GM11168 (cell line): ENCODE data around the gene KCNE1.
"Not testable (repeated sequence)": the region's sequence is repeated elsewhere in the genome, so short reads cannot be mapped to it uniquely, and the experiment has no call there.

ENCODE experiments used
- in situ Hi-C: fragments of 300-500 bp; cut with MboI; formaldehyde crosslinking; loops from one replicate; pipeline ENCODE4 v1.12.0; 2022; ENCODE audit warnings: low sequenced_read_pairs; ENCODE audit not compliant: unreplicated experiment

KCNE1 gene

DNA sequence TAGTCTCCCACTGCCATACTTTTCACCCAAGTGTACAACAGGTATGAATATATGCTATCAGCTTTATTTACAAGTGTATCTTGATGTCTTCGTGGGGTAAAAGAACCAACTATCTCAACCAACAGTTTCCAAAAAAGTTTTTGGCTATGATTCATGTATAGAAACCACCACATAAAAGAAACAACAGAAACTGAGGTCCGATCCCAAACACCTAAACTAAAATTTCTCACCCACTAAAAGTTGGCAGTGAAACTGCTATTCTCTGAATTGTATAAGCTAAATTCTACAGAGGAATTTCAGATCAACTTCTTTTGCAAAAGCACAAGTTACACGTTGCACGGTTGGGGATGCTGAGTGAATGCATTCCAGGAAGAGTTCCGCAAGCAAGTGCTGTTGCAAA is 5.0 kb upstream of the KCNE1 start:
- in situ Hi-C loops: no loop called here

DNA sequence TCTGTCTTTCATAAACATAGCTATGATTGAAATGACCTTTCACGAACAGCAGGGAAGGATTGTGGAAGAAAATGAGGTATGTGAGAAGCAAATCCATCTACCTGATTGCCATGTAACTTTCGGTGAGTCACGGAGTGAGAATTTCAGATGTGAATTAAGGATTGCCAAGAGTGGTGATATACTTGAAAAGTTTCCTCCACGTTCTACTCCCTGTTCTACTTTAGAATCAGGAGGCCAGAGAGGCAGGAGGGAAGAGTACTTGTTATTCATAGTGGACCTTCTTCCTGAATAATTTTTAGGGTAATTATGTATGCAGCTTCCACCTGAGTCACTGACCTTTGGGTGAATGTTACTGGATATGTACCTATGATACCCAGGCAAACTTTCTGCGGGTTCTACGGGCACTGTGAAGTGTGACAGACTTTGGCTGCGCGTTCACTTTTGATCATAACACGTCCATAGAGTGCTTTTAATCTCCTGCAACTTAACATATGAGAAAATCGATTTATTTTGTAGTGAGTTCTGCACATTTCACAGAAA is 2.6 kb upstream of the KCNE1 start:
- in situ Hi-C loops: no loop called here

DNA sequence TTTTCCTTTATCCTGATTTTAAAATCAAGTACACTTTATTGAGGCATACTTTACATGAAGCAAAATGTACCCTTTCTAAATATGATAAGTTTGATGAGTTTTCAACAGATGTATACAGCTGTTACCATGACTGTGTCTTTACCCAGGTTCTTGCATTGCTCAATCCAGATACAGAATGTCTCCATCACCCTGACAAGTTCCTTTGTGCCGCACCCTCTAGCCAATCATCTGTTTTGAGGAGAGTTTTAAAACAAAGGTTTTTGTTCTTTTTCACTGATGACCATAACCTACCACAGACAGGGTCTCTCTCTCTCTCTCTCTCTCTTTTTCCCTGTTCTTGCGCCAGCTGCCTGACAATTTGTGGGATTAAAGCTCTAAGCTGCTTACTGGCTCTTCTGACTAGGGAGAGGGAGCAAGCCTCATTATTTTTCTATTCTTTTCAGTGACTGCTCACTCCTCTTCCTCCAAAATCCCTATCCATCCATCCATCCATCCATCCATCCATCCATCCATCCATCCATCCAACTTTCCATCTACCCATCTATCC is 1.2 kb upstream of the KCNE1 start:
- in situ Hi-C loops: no loop called here

DNA sequence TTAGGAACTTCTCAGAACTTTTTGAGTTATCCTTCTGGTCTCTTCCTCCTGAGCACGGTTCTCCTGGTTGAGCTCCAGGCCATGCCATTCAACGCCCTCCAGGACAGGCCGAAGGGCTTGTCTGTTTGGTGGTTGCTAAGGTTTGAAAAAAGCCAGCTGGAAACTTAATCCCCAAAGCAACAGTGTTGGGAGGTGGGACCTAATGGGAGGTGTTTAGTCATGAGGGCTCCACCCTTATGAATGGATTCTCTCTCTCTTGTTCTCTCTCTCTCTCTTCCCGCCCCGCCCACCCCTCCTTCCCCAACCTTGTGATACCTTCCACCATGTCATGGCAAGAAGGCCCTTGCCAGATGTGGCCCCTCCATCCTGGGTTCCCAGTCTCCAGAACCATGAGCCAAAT is 829 bp downstream of the KCNE1 start:
- in situ Hi-C loops: no loop called here

DNA sequence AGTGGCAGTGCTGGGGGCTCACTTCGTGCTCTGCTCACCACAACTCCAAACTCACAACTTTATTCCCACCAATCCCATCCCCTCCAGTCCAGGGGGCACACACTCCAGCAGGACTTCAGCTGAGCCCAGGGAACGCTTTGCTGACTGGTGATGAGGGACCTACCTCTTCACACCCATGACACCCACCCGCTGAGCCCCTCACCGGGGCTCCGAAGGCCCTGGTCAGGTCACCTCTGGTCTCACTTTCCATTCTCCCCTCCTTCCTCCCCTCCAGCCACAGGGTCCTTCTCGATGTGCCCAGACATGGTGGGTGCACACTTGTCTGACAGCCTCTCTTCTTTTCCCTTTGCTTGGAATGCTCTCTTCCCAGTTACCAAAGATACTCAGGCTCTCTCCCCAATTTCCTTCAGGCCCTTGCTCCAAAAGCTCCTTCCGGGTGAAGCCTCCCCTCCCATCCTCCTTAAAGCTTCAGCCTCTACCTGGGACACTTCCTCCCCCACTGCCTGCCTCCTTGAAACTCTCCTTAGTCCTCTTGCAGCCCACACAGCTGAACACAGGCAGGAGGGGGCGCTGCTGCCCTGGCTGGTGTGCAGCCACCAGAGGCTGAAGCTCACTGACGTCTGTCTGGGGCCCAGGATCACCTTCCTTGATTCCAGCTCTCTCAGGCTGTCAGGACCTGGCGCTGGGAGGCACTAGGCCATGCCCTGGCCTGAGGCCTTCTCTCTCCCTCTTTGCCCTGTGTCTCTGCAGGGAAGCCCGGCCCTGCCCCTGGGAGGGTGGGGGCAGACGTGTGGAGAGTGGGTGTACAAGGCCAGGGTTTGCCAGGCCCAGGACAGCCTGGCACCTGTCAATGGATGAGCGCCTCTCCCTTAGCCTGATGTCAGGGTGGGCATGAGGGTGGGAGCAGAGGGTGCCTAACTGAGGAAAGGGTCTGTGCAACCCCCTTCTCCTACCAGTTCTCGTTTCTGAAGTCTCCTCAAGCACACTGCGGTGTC is 1.6 kb downstream of the KCNE1 start:
- in situ Hi-C loops: no loop called here

DNA sequence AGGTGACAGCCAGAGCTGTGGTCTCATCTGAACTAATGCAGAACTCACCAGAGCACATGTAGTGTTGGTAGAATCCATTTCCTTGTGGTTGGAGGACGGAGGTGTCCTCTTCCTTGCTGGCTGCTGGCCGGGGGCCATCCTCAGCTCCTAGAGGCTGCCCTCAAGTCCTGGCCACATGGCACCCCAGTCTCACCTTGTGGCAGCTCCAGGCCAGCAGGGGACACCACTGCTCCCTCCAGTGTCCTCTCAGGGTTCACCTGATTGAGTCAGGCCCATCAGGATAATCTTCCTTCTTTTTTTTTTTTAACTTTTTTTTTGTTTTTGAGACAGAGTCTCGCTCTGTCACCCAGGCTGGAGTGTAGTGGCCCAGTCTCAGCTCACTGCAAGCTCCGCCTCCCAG is 2.9 kb downstream of the KCNE1 start:
- in situ Hi-C loops: no loop called here

DNA sequence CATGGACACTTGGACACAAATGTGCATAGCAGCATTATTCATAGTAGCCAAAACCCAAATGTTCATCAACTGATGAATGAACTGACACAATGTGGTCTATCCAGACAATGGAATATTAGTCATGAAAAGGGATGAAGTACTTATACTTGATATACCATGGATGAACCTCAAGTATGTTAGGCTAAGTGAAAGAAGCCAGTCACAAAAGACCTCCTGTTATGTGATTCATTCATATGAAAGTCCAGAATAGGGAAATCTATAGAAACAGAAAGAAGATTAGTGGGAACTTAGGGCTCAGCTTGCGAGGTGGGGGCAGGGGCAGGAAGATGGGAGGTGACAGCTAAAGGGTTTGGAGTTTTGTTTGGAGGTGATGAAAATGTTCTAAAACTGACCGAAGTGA is 7.4 kb downstream of the KCNE1 start:
- in situ Hi-C loops: no loop called here

DNA sequence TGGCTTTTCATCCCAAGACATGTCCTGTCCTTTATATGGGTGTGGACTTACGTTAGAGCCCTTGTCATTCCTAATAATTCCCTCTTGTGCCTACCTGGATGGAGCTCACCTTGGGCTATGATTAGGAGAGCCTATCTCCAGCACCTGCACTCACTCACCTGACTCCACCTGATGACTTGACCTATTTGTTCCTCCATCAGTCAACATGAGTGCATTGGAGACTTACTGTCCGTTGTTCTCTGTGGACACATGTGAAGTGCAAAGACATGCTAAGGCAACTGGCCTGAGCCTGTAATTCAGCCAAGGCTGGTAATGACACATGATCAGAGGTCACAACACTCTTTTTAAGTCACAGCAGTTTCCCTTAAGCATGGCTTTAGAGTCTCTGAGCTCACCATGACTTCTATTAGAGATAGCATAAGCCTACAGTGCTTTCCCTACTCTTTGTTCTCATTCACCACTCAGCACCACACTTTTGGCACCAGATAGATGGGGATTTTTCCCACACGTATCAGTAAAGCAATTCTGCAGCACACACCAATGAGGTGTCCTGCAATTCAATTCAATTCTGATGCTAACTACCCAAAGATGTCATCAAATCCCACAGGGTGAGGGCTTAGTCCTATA is 9.4 kb downstream of the KCNE1 start:
- in situ Hi-C loops: no loop called here

DNA sequence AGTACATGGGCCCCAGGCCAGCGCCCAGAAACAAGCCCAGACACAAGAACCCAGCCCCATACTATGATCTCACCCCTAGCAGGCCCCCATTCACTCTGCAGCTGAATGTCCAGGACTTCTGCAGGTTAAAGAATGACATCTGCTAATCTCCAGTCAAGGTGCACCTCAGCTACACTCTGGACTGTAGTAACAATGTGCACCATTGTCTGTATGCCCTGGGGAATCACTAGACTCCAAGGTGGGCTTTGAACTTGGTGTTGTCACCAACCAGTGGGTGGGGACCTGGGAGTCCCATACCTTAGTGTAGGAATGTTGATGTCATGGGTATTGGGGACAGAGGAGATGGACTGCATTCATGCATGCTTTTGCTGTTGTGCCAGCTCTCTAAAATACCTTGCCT is 10.3 kb downstream of the KCNE1 start:
- in situ Hi-C loops: no loop called here

DNA sequence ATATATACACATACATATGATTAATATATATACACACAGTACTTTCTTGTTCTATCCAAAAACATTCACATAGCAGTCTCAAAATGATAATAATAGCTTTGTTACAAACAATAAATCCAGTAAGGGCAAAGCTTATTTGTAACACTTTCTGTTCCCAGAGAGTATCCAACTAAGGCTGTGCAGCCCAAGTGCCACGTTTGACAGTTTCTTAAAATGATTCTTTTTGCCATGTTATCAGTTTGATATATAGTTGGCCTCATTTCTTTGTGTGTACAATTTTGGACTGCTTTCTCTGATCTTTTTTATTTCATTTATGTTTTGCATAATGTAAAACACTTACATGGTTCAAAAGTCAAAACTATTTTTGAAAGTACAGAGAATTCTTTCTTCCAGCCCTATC is 11.8 kb downstream of the KCNE1 start:
- in situ Hi-C loops: no loop called here

DNA sequence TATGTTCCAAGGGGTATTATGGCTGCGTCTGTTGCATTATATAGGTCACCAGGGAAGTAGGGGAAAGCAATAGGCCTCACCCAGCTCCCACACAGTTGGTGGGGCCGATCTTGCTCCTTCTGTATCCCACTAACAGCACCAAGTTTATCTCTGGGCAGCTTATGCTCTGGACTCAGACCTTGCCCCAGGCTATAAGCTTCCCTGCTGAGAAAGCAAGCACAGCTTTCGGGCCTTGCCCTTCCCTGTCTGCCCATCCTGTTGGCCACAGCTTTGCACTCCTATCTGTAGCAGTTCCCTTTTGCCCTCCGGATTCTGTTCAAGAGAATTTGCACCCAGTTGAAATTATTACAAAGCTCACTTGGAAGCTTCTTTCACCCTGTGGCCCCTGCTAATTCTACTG is 12.9 kb downstream of the KCNE1 start:
- in situ Hi-C loops: no loop called here

DNA sequence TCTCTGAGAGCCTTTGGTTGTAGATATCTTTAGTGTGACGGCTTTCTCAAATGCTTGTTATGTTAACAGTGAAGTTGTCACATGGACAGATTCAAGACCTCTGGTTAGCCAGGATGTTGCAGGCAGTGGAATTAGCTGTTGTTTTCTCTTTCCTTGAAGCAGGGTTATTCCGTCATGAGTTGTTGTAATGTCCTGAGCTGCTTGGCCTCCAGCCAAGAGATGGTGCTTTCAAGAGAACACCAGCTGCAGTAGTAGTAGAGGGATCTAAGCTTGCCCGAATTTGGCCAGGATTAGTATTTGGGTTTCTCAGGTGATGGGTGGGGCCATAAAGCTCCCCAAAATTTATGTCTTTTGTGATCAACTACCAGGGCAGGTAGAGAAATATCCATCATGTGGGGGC is 13.4 kb downstream of the KCNE1 start:
- in situ Hi-C loops: no loop called here

DNA sequence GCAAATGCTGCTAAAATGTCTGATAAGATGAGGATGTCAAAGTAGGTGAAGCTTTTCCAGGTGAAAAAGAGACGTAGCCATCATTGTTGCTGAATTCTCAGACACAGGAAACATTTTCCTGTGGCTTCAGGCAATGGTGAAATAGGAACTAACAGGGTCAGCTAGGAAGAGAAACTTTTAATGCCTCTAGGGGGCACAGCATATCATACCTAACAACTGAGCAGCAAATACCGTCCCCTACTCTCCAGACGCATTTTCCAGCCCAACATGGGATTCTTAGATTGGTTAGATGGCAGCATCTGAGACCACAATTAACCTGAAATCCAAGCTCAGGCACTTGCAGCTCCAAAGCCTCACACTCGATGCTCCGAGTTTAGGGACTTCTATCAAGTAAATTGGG is 28.2 kb downstream of the KCNE1 start:
- in situ Hi-C loops: not testable (repeated sequence)

DNA sequence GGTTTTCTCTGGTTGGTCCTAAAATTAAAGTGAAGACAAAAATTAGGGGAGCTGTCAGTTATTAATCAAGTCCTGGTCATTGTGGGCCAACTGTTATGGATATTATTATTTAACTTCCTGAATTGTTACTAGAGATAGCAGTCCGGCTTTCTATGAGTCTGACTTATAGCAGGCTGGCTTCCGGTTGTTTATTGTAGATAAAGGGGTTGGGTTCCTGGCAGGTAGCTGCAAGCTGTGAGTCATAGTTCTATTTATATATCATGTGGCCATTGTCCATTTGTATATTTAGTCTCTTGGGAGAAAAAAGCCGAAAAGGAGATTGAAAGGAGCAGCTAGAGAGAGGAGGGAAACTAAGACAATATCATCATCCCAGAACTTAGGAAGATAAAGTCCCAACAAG is 28.6 kb downstream of the KCNE1 start:
- in situ Hi-C loops: not testable (repeated sequence)

DNA sequence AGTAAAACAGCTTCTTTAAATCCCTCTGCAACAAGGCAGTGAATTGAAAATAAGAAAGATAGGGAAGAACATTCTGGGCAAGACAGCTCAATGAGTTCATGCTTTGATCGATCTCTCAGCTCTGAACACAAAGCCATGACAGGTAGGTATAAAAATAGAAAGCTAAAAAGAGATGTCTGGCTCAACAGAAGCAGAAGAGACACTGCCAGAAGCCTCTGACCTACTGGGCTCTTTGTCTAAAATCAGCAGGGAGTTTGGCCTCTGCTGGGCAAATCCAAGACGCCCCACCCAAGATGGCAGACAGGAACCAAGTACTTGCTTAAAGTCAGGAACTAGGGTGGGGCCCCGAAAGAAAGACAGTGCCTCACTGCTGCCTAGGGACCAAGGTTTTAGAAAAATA is 44.7 kb downstream of the KCNE1 start:
- in situ Hi-C loops: not testable (repeated sequence)

DNA sequence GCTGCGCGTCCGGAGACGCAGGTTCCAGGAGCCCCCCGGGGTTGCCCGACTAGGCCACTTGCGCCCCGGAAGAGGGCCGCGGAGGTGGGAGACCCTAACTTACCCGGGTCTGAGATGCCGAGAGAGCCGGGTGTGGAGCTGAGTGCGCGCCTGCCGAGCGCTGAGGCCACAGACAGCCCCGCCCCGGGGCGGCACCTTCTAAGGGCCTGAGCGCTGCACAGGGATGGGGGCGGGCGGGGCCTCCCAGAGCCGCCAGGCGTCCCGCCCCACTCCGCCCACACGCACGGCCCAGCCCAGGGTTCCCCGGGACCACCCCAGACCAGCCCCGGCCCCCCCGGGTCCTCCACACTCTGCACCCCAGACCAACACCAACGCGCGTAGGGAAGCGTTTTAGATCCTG is 52.6 kb downstream of the KCNE1 start:
- in situ Hi-C loops: not testable (repeated sequence)

DNA sequence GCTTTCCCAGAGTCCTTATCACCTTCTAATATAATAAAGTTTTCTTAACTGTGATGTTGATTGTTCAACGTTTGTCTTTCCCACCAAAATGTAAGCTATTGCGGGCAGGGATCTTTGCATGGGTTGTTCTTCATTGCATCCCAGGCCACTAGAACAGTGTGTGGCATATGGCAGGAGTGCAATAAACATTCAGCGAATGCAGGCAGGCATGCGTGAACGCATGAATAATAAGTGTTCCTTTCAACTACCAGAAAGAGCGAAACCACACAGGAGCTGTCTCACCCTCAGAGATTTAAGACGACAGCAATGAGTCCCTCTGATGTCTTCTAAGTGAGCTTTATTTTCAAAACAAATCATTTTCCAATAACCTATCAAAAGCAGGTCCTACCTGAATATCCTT is 53.7 kb downstream of the KCNE1 start:
- in situ Hi-C loops: not testable (repeated sequence)

DNA sequence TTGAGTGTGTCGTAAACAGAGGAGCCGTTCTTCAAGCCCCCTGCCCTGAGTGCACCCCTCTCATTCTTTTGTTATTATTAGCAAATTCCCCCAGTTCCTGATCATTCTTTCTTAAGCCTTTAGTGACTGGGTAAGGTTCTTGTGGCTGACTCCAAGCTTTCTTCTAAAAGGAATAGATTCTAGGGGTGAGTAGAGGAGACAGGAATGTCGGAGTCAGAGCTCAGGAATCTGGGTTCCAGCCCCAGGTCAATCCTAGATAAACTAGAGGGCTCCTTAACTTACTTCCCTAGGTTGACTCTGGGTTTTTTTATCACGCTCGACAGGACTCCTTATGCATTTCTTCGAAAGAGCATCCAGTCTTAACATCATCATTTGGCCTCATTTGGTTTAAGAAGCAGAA is 55.8 kb downstream of the KCNE1 start:
- in situ Hi-C loops: not testable (repeated sequence)

DNA sequence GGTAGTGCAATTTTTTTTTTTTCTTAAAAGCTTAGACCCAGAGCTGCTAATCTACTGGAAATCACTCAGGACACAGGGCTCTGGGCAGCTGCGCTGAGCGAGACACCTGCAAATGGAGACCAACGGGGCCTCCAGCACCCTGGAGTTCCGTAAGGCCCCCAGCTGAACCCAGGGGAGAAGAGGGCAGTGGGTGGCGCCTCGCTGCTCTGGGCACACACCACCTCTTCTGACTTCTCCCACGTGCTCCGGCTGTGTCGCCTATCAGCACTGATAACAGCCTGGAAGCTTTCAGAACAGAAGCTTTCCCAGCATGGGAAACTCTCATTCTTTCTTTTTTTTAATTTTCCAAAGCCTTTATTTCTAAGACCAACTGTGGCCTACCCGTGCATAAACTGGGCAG is 56.4 kb downstream of the KCNE1 start:
- in situ Hi-C loops: not testable (repeated sequence)

DNA sequence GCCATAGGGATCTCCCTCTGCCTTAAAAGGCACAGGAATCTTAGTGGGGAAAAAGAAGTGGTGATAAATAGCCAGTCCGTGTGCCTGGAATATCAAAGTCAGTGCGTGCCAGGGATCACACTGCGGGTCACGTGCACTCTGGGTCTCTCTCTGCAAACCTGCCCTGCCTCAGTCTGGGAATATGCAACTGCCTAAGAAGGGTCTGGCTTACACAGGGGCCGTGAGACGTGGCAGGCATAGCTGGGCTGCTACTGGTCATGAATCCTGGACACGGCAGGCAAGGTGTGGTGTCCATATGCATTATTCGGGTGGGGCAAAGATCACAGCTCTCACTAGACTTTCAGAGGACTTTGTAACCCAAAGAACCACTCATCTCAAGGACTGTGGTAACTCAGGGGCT is 65.0 kb downstream of the KCNE1 start:
- in situ Hi-C loops: not testable (repeated sequence)

DNA sequence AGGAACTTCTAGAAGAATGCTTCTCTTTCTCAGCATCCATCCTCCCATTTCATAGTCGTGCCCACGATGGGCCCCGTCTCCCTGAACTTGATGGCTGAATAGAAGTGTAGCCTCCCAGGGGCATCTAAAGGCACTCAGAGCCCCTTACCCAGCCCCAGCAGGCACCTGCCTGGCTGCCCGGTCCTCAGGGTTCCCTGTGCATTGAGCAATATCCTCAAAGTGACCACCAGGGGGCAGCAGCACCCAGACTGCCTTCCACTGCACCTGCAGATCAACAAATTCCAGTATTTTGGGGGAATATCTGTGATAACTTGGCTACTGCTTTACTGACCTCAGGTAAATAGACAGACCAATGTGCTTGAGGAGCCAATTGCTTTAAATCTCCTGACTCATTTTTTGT is 68.5 kb downstream of the KCNE1 start:
- in situ Hi-C loops: not testable (repeated sequence)
